HL-60 (cell line): Measurements from ENCODE around the gene LIMS2.
A peak's percentile ranks its signal among the peaks of the same experiment; 100 is the strongest.

ENCODE experiments used
- DNase-seq, 2 experiments: peaks; one replicate each; pipeline ENCODE4 v3.0.0-alpha.2; 2010 to 2020; ENCODE audit warnings: low read depth in 1 of 2, low spot score in 1 of 2
- H3K27ac ChIP-seq: fragments of 250-450 bp; sonication (Bioruptor Pico); replicated peaks from 2 replicates; pipeline ENCODE4 v1.5.1; 2020; ENCODE audit warnings: mild to moderate bottlenecking, moderate library complexity
- H3K27me3 ChIP-seq: fragments of 250-450 bp; sonication (Bioruptor Pico); 2 replicates; pipeline ENCODE4 v1.5.1; 2021; ENCODE audit warnings: mild to moderate bottlenecking, moderate library complexity; ENCODE audit not compliant: insufficient read depth, poor library complexity, severe bottlenecking
- H3K4me3 ChIP-seq: replicated peaks from 2 replicates; pipeline ENCODE4 v1.5.1; 2011; ENCODE audit warnings: mild to moderate bottlenecking, control low read depth, low read length; ENCODE audit not compliant: insufficient read depth
- CTCF ChIP-seq: IDR thresholded peaks from one replicate; pipeline ENCODE4 v1.5.1; 2011; ENCODE audit warnings: low read length, control low read depth, inconsistent platforms; ENCODE audit not compliant: insufficient read depth
- GABPA ChIP-seq: IDR thresholded peaks from 2 replicates; pipeline ENCODE4 v1.6.1; 2012; ENCODE audit warnings: low read depth
- POLR2AphosphoS5 ChIP-seq: IDR thresholded peaks from 2 replicates; pipeline ENCODE4 v1.6.1; 2012; ENCODE audit warnings: low read depth
- REST ChIP-seq: IDR thresholded peaks from 2 replicates; pipeline ENCODE4 v1.6.1; 2012; ENCODE audit warnings: low read depth; ENCODE audit not compliant: insufficient replicate concordance
- SPI1 ChIP-seq: IDR thresholded peaks from 2 replicates; pipeline ENCODE4 v1.6.1; 2012; ENCODE audit warnings: low read depth, mild to moderate bottlenecking, borderline replicate concordance
- long read RNA-seq: library from polyadenylated mRNA; unstranded; transcript quantifications from one replicate; pipeline ENCODE4 v2.0.0, GENCODE V29; 2020

LIMS2 gene
- long read RNA-seq: 0 reads

GRCh38 chr2:127675331-127676261 lies at the start of gene LIMS2:
Gene LIMS2 (minus strand): TSS chr2:127675530. CDS start chr2:127675024, 506 bp downstream.
- no peak within 1 kb of the TSS for H3K27ac ChIP-seq
- H3K27me3 ChIP-seq: peaks cover 35% of the 10 kb centered on the region
- H3K4me3 ChIP-seq: peak within 1 kb of the TSS; percentile 10; the same call in 1 of the 2 replicates
- DNase-seq: no peak
- TF ChIP-seq GABPA (no peak), REST (no peak), POLR2AphosphoS5 (no peak), SPI1 (no peak), CTCF (no peak)

GRCh38 chr2:127722807-127723206 lies 47.5 kb upstream of the LIMS2 start:
- TF ChIP-seq REST (no peak), SPI1 (no peak), POLR2AphosphoS5 (no peak), GABPA (no peak), CTCF (no peak)
- H3K27me3 ChIP-seq: no peaks in the 10 kb centered on the region
- H3K4me3 ChIP-seq: no peak overlapping the region
- no peak overlapping the region for H3K27ac ChIP-seq
- no peak for DNase-seq

- Histone ChIP-seq H3K27ac (no peak overlapping the region), H3K4me3 (no peak overlapping the region), H3K27me3 (no peaks in the 10 kb centered on the region)
- TF ChIP-seq POLR2AphosphoS5 (no peak), SPI1 (no peak)
- DNase-seq: no peak
Observed at GRCh38 chr2:127721978-127722355, 46.6 kb upstream of the LIMS2 start.

GRCh38 chr2:127721311-127721977 lies 46.1 kb upstream of the LIMS2 start:
- no peaks in the 10 kb centered on the region for H3K27me3 ChIP-seq
- no peak overlapping the region for H3K4me3 ChIP-seq
- TF ChIP-seq GABPA (no peak), CTCF (no peak), REST (no peak), POLR2AphosphoS5 (no peak), SPI1 (no peak)
- no peak overlapping the region for H3K27ac ChIP-seq
- DNase-seq: no peak
